PC-3 (cell line): ENCODE data around the gene MGST3. TPM values are rescaled to one million over a fixed set of nuclear protein-coding genes. Genes with fewer than 3 reads are reported as not detected.

ENCODE experiments used
- ATAC-seq: fragments of 200-7000 bp; cut with Tn5 transposase; 2 replicates; pipeline ENCODE4 v1.9.1; 2020; ENCODE audit warnings: mild to moderate bottlenecking, moderate library complexity
- BruUV-seq: library from RNA; stranded (reverse); fragments of 400-500 nt; replicated peaks from 2 replicates; lab custom pipeline; 2021; lab: Mats Ljungman, UMichigan
- CTCF ChIA-PET: fragments of 300-600 bp; sonication (Branson Sonifier 250); formaldehyde crosslinking; loops from one replicate; lab custom pipeline; 2022; ENCODE audit warnings: antibody characterized with exemption; lab: Charles Lee
- POLR2A ChIA-PET: fragments of 300-600 bp; sonication (Branson Sonifier 250); formaldehyde crosslinking; loops from one replicate; lab custom pipeline; 2022; ENCODE audit warnings: antibody characterized with exemption; ENCODE audit not compliant: unreplicated experiment; lab: Charles Lee
- DNase-seq: peaks from one replicate; pipeline ENCODE4 v3.0.0-alpha.2; 2015
- H2AFZ ChIP-seq: fragments of 300-600 bp; sonication (generic); 2 replicates; pipeline ENCODE4 v1.6.0; 2016; ENCODE audit warnings: antibody characterized with exemption, low read length
- H3F3A ChIP-seq: fragments of 300-600 bp; sonication (generic); one replicate; pipeline ENCODE4 v1.6.0; 2017; ENCODE audit warnings: antibody characterized with exemption, low read length, control low read depth, mild to moderate bottlenecking; ENCODE audit not compliant: unreplicated experiment
- H3K27ac ChIP-seq: fragments of 300-600 bp; sonication (generic); 2 replicates; pipeline ENCODE4 v1.5.1; 2016; ENCODE audit warnings: mild to moderate bottlenecking, low read length
- H3K27me3 ChIP-seq: fragments of 300-600 bp; sonication (generic); 2 replicates; pipeline ENCODE4 v1.6.1; 2016; ENCODE audit warnings: low read length, mixed read lengths
- H3K36me3 ChIP-seq: fragments of 300-600 bp; sonication (generic); 2 replicates; pipeline ENCODE4 v1.6.1; 2016; ENCODE audit warnings: low read depth, mixed run types, low read length, mixed read lengths
- H3K4me1 ChIP-seq: fragments of 300-600 bp; sonication (generic); 2 replicates; pipeline ENCODE4 v1.5.1; 2016; ENCODE audit warnings: low read length; ENCODE audit not compliant: insufficient read depth
- H3K4me2 ChIP-seq: fragments of 300-600 bp; sonication (generic); 2 replicates; pipeline ENCODE4 v1.6.0; 2016; ENCODE audit warnings: low read length
- H3K4me3 ChIP-seq: fragments of 300-600 bp; sonication (generic); 2 replicates; pipeline ENCODE4 v1.5.1; 2016; ENCODE audit warnings: mild to moderate bottlenecking, low read length, mixed read lengths
- H3K79me2 ChIP-seq: fragments of 300-600 bp; sonication (generic); 2 replicates; pipeline ENCODE4 v1.6.1; 2017; ENCODE audit warnings: low read length, mixed read lengths
- H3K9ac ChIP-seq: fragments of 300-600 bp; sonication (generic); 2 replicates; pipeline ENCODE4 v1.6.0; 2016; ENCODE audit warnings: mild to moderate bottlenecking, low read length
- H3K9me2 ChIP-seq: fragments of 300-600 bp; sonication (generic); replicated peaks from 2 replicates; pipeline ENCODE4 v1.6.1; 2016; ENCODE audit warnings: mixed run types, low read length, mixed read lengths
- H3K9me3 ChIP-seq: fragments of 300-600 bp; sonication (generic); 2 replicates; pipeline ENCODE4 v1.6.1; 2016; ENCODE audit warnings: low read length, mixed read lengths
- H4K20me1 ChIP-seq: fragments of 300-600 bp; sonication (generic); 2 replicates; pipeline ENCODE4 v1.6.1; 2016; ENCODE audit warnings: low read length, mixed read lengths
- CTCF ChIP-seq: fragments of 300-600 bp; sonication (generic); conservative IDR thresholded peaks from 2 replicates; pipeline ENCODE4 v1.5.1; 2017; ENCODE audit warnings: antibody characterized with exemption, low read depth, mild to moderate bottlenecking, low read length
- EZH2 ChIP-seq: fragments of 300-600 bp; sonication (generic); IDR thresholded peaks from one replicate; pipeline ENCODE4 v1.6.1; 2017; ENCODE audit warnings: antibody characterized with exemption, mild to moderate bottlenecking, low read length; ENCODE audit not compliant: unreplicated experiment
- EZH2phosphoT487 ChIP-seq: fragments of 300-600 bp; sonication (generic); IDR thresholded peaks from 2 replicates; pipeline ENCODE4 v1.6.1; 2018; ENCODE audit warnings: mild to moderate bottlenecking, antibody characterized with exemption, low read length, borderline replicate concordance
- intact Hi-C: fragments of 100-400 bp; cut with micrococcal nuclease; formaldehyde crosslinking; loops from 2 replicates; pipeline ENCODE4 v1.9.0; 2023
- total RNA-seq: library from RNA; depleted of rRNA; stranded (reverse); fragments of >200 nt; gene quantifications from 2 replicates; pipeline ENCODE4 v1.2.3, GENCODE V29; 2014

The MGST3 gene
- total RNA-seq, 1 experiment from 2014 or later = 168 TPM

- Histone ChIP-seq H3K27ac (no peak overlapping the region), H3K4me2 (no peak overlapping the region), H3K4me1 (peaks cover 31% of the 10 kb centered on the region), H3F3A (no peaks in the 10 kb centered on the region), H3K79me2 (peaks cover 32% of the 10 kb centered on the region), H3K9me3 (no peaks in the 10 kb centered on the region), H3K9ac (no peak overlapping the region), H2AFZ (no peak overlapping the region), H3K36me3 (peaks cover 9% of the 10 kb centered on the region; the same call in 1 of the 2 replicates), H3K9me2 (no peaks in the 10 kb centered on the region), H3K27me3 (no peaks in the 10 kb centered on the region), H3K4me3 (no peak overlapping the region), H4K20me1 (no peaks in the 10 kb centered on the region)
- no peak for ATAC-seq
- intact Hi-C loops = loop anchor here (10.0 kb wide), 1 partner anchor 185 kb away; the partner anchor contains the start of gene UCK2
- POLR2A ChIA-PET = no interaction called here
- CTCF ChIA-PET = no interaction called here
- no TSS peak for BruUV-seq
- DNase-seq = no peak
- TF ChIP-seq CTCF (no peak), EZH2phosphoT487 (no peak), EZH2 (no peak)
These were observed 9.0 kb downstream of the MGST3 start for GRCh38 chr1:165639821-165640623.

GRCh38 chr1:165641231-165641987 is 10.4 kb downstream of the MGST3 start:
- no peaks in the 10 kb centered on the region for H3K27me3 ChIP-seq
- TF ChIP-seq EZH2phosphoT487 (no peak), EZH2 (no peak), CTCF (no peak)
- no peaks in the 10 kb centered on the region for H3K9me3 ChIP-seq
- no peak overlapping the region for H3K4me2 ChIP-seq
- no peak overlapping the region for H3K4me3 ChIP-seq
- no peak for DNase-seq
- CTCF ChIA-PET = interaction anchor here (0.6 kb wide), 1 partner anchor 178 kb away, joined by 3 read pairs; no protein-coding TSS in a partner anchor
- peaks cover 38% of the 10 kb centered on the region for H3K4me1 ChIP-seq
- POLR2A ChIA-PET = no interaction called here
- no peaks in the 10 kb centered on the region for H4K20me1 ChIP-seq
- no peak overlapping the region for H3K9ac ChIP-seq
- peaks cover 6% of the 10 kb centered on the region; the same call in 1 of the 2 replicates for H3K36me3 ChIP-seq
- intact Hi-C loops = no loop called here
- BruUV-seq = no TSS peak
- H3K79me2 ChIP-seq = peaks cover 25% of the 10 kb centered on the region
- no peak for ATAC-seq
- no peak overlapping the region for H3K27ac ChIP-seq
- H3F3A ChIP-seq = no peaks in the 10 kb centered on the region
- H3K9me2 ChIP-seq = no peaks in the 10 kb centered on the region
- no peak overlapping the region for H2AFZ ChIP-seq
